KBM-7 (cell line): Measurements from ENCODE around the gene ITGA11.

Experiments
- DNase-seq: peaks from one replicate; pipeline ENCODE4 v3.0.0-alpha.2; 2015
- in situ Hi-C: fragments of 300-500 bp; cut with MboI; formaldehyde crosslinking; loops from 2 replicates; pipeline ENCODE4 v1.14.3; 2020; ENCODE audit warnings: low sequenced_read_pairs, low pct_unique_long_range_greater_than_20kb, mixed read lengths

The ITGA11 gene

GRCh38 chr15:68322796-68323195 is 109.2 kb downstream of the ITGA11 start:
- in situ Hi-C loops, result no loop called here
- DNase-seq, result no peak

- in situ Hi-C loops, result no loop called here
- no peak for DNase-seq
These were observed 110.7 kb downstream of the ITGA11 start for GRCh38 chr15:68321229-68321628.

- in situ Hi-C loops, result no loop called here
- no peak for DNase-seq
These were observed 112.0 kb downstream of the ITGA11 start for GRCh38 chr15:68319997-68320396.

GRCh38 chr15:68318931-68319909 is 112.7 kb downstream of the ITGA11 start:
- in situ Hi-C loops, result no loop called here
- DNase-seq, result no peak

GRCh38 chr15:68318008-68318835 is 113.7 kb downstream of the ITGA11 start:
- in situ Hi-C loops, result no loop called here

GRCh38 chr15:68317281-68318007 is 114.5 kb downstream of the ITGA11 start:
- in situ Hi-C loops, result no loop called here
- no peak for DNase-seq

More at GRCh38 chr15:68318008-68318835, 113.7 kb downstream of the ITGA11 start:
- DNase-seq, result no peak

GRCh38 chr15:68316061-68316804 is 115.7 kb downstream of the ITGA11 start:
- no peak for DNase-seq
- in situ Hi-C loops, result no loop called here

- no peak for DNase-seq
These were observed 116.4 kb downstream of the ITGA11 start for GRCh38 chr15:68315495-68316031.

GRCh38 chr15:68315035-68315434 is 116.9 kb downstream of the ITGA11 start:
- in situ Hi-C loops, result no loop called here

More at GRCh38 chr15:68315495-68316031, 116.4 kb downstream of the ITGA11 start:
- in situ Hi-C loops, result no loop called here

GRCh38 chr15:68314563-68314962 is 117.4 kb downstream of the ITGA11 start:
- DNase-seq, result no peak
- in situ Hi-C loops, result no loop called here

More at GRCh38 chr15:68315035-68315434, 116.9 kb downstream of the ITGA11 start:
- no peak for DNase-seq

GRCh38 chr15:68313501-68314410 is 118.2 kb downstream of the ITGA11 start:
- DNase-seq, result no peak
- in situ Hi-C loops, result no loop called here

GRCh38 chr15:68312701-68313204 is 119.2 kb downstream of the ITGA11 start:
- DNase-seq, result no peak
- in situ Hi-C loops, result no loop called here

GRCh38 chr15:68311859-68312557 is 120.0 kb downstream of the ITGA11 start:
- in situ Hi-C loops, result no loop called here
- no peak for DNase-seq

GRCh38 chr15:68311464-68311835 is 120.5 kb downstream of the ITGA11 start:
- DNase-seq, result no peak
- in situ Hi-C loops, result no loop called here

- no peak for DNase-seq
- in situ Hi-C loops, result no loop called here
These were observed 121.0 kb downstream of the ITGA11 start for GRCh38 chr15:68310804-68311463.

- no peak for DNase-seq
- in situ Hi-C loops, result no loop called here
These were observed 121.7 kb downstream of the ITGA11 start for GRCh38 chr15:68310178-68310803.
